Sigmoid colon (tissue), 7 donors: Measurements from ENCODE around the gene PAXX. TPM values are rescaled to one million over a fixed set of nuclear protein-coding genes. Genes with fewer than 3 reads are reported as not detected.
"Not testable (repeated sequence)": the region's sequence is repeated elsewhere in the genome, so short reads cannot be mapped to it uniquely, and the experiment has no call there.

Source experiments
- DNase-seq: peaks from one replicate; pipeline ENCODE4 v3.0.0-alpha.2; 2019
- H3K27ac ChIP-seq, 4 donors: fragments of 200-600 bp; sonication (generic); one replicate each; pipeline ENCODE4 v1.5.1; 2016 to 2019; ENCODE audit warnings: mild to moderate bottlenecking in 1 of 4
- H3K27me3 ChIP-seq, 3 donors: fragments of 200-600 bp; sonication (generic); one replicate each; pipeline ENCODE4 v1.5.1; 2019; ENCODE audit warnings: mild to moderate bottlenecking in 1 of 3
- H3K36me3 ChIP-seq, 4 donors: fragments of 200-600 bp; sonication (generic); one replicate each; pipeline ENCODE4 v1.5.1; 2016 to 2019
- H3K4me1 ChIP-seq, 4 donors: fragments of 200-600 bp; sonication (generic); one replicate each; pipeline ENCODE4 v1.5.1; 2017 to 2019
- H3K4me3 ChIP-seq, 4 donors: fragments of 200-600 bp; sonication (generic); one replicate each; pipeline ENCODE4 v1.5.1; 2017 to 2019; ENCODE audit warnings: mild to moderate bottlenecking in 2 of 4, moderate library complexity in 1 of 4
- H3K9me3 ChIP-seq, 4 donors: fragments of 200-600 bp in 3 of 4; sonication (generic) in 3 of 4; one replicate each; pipeline versions ENCODE4 v1.5.1 to v1.6.1; 2013 to 2019
- CTCF ChIP-seq, 4 experiments: fragments of 450-650 bp in 3 of 4; fragments of 200-600 bp in 1 of 4; IDR thresholded peaks; one replicate each; pipeline ENCODE4 v1.5.1; 2016 to 2019; ENCODE audit warnings: antibody characterized with exemption in 4 of 4, mild to moderate bottlenecking in 3 of 4, moderate library complexity in 2 of 4
- EP300 ChIP-seq, 4 donors: sonication (generic); formaldehyde crosslinking; IDR thresholded peaks; one replicate each; pipeline ENCODE4 v1.6.1; 2017; ENCODE audit warnings: antibody characterized with exemption in 4 of 4
- POLR2A ChIP-seq, 2 donors: fragments of 450-650 bp; IDR thresholded peaks; one replicate each; pipeline ENCODE4 v1.6.1; 2016; ENCODE audit warnings: antibody characterized with exemption in 2 of 2, mild to moderate bottlenecking in 2 of 2, moderate library complexity in 2 of 2
- POLR2AphosphoS5 ChIP-seq, 4 donors: sonication (generic); formaldehyde crosslinking; IDR thresholded peaks; one replicate each; pipeline ENCODE4 v1.6.1; 2017; ENCODE audit warnings: antibody characterized with exemption in 4 of 4
- WGBS, 2 donors: extraction: QIAGEN DNeasy Blood & Tissue Kit; methylation state at CpG; one replicate each; pipeline ENCODE4 v1.1.7; 2013; 5-methylcytosine and 5-hydroxymethylcytosine counted together
- intact Hi-C: fragments of 100-400 bp; cut with DNase I; formaldehyde crosslinking; loops from one replicate; pipeline ENCODE4 v1.15.1; 2023
- polyA plus RNA-seq, 3 donors: library from polyadenylated mRNA; stranded (reverse); fragments of 200-250 nt; gene quantifications; one replicate each; pipeline ENCODE4 v1.2.3, GENCODE V29; 2013
- total RNA-seq, 4 donors: library from RNA; depleted of rRNA; stranded (reverse); fragments of >200 nt; gene quantifications; one replicate each; pipeline ENCODE4 v1.1.0, GENCODE V29; 2016
- donor health status: healthy with polysubstance abuse.
- donor health status: Bipolar disorder and iron deficiency.
- donor health status: healthy.

PAXX gene
- total and polyA plus RNA-seq, 7 donors: 28.0 to 80.9 (median 36.3) TPM

- H3K27ac ChIP-seq, DNase-seq, H3K4me1 ChIP-seq, H3K27me3 ChIP-seq, H3K9me3 ChIP-seq, H3K4me3 ChIP-seq, H3K36me3 ChIP-seq, intact Hi-C loops: not testable (repeated sequence)
- peak in 2 of 4 experiments; percentile 22 to 37 for TF ChIP-seq CTCF (IDR thresholded peaks at IDR 0.05)
- 36 to 47% methylated on average over 17 of the region's 17 CpGs for WGBS, 2 donors
Measured at GRCh38 chr9:137004285-137004684, 12.1 kb downstream of the PAXX start.

GRCh38 chr9:137006116-137007003 is 14.1 kb downstream of the PAXX start:
- H3K9me3 ChIP-seq: no peaks in the 10 kb centered on the region
- intact Hi-C loops: no loop called here
- H3K27me3 ChIP-seq: no peaks in the 10 kb centered on the region
- no peak for DNase-seq
- peaks cover 0 to 16% (median 5%) of the 10 kb centered on the region in 4 donors for H3K36me3 ChIP-seq
- 67 to 80% methylated on average over 24 of the region's 24 CpGs for WGBS, 2 donors
- H3K4me3 ChIP-seq: no peak overlapping the region
- TF ChIP-seq POLR2A (IDR thresholded peaks at IDR 0.05) (no peak), CTCF (IDR thresholded peaks at IDR 0.05) (no peak), POLR2AphosphoS5 (IDR thresholded peaks at IDR 0.05) (no peak), EP300 (IDR thresholded peaks at IDR 0.05) (no peak)
- no peaks in the 10 kb centered on the region for H3K4me1 ChIP-seq
- H3K27ac ChIP-seq: no peak overlapping the region

GRCh38 chr9:137007108-137007815 is 15.0 kb downstream of the PAXX start:
- 79 to 83% methylated on average over 30 of the region's 30 CpGs for WGBS, 2 donors
- Histone ChIP-seq H3K36me3 (peaks cover 0 to 25% (median 10%) of the 10 kb centered on the region in 4 donors), H3K27me3 (no peaks in the 10 kb centered on the region), H3K27ac (no peak overlapping the region), H3K4me1 (no peaks in the 10 kb centered on the region), H3K9me3 (no peaks in the 10 kb centered on the region), H3K4me3 (no peak overlapping the region)
- DNase-seq: no peak
- intact Hi-C loops: no loop called here
- TF ChIP-seq POLR2AphosphoS5 (IDR thresholded peaks at IDR 0.05) (no peak), CTCF (IDR thresholded peaks at IDR 0.05) (no peak), EP300 (IDR thresholded peaks at IDR 0.05) (no peak), POLR2A (IDR thresholded peaks at IDR 0.05) (no peak)

GRCh38 chr9:137007816-137008270 is 15.6 kb downstream of the PAXX start:
- Histone ChIP-seq H3K36me3 (peaks cover 0 to 31% (median 15%) of the 10 kb centered on the region in 4 donors), H3K9me3 (no peaks in the 10 kb centered on the region), H3K4me1 (no peaks in the 10 kb centered on the region), H3K27ac (no peak overlapping the region), H3K27me3 (no peaks in the 10 kb centered on the region), H3K4me3 (no peak overlapping the region)
- intact Hi-C loops: no loop called here
- no peak for TF ChIP-seq POLR2AphosphoS5 (IDR thresholded peaks at IDR 0.05)
- no peak for TF ChIP-seq EP300 (IDR thresholded peaks at IDR 0.05)
- TF ChIP-seq POLR2A (IDR thresholded peaks at IDR 0.05): no peak
- no peak for TF ChIP-seq CTCF (IDR thresholded peaks at IDR 0.05)
- no peak for DNase-seq
- 88 to 90% methylated on average over 13 of the region's 13 CpGs for WGBS, 2 donors
